H9 (cell line): ENCODE results near the gene OR52A5. TPM values are rescaled to one million over a fixed set of nuclear protein-coding genes. Genes with fewer than 3 reads are reported as not detected.

Experiments
- DNase-seq: peaks from one replicate; pipeline ENCODE4 v3.0.0-alpha.2; 2017
- H2AFZ ChIP-seq: one replicate; pipeline ENCODE4 v1.6.1; 2013; ENCODE audit warnings: mild to moderate bottlenecking, low read length, control low read depth, moderate library complexity
- H2AK5ac ChIP-seq: 2 replicates; pipeline ENCODE4 v1.6.1; 2013; ENCODE audit warnings: low read length, control low read depth, mixed read lengths; ENCODE audit not compliant: insufficient read length
- H2BK120ac ChIP-seq: one replicate; pipeline ENCODE4 v1.6.1; 2013; ENCODE audit warnings: low read depth, mild to moderate bottlenecking, low read length, control low read depth, inconsistent platforms; ENCODE audit not compliant: poor library complexity, severe bottlenecking
- H2BK12ac ChIP-seq: 2 replicates; pipeline ENCODE4 v1.6.1; 2013; ENCODE audit warnings: low read length, control low read depth, mixed read lengths, low read depth; ENCODE audit not compliant: insufficient read length
- H2BK15ac ChIP-seq: 2 replicates; pipeline ENCODE4 v1.6.1; 2013; ENCODE audit warnings: low read depth, low read length, control low read depth
- H2BK20ac ChIP-seq: one replicate; pipeline ENCODE4 v1.6.1; 2013; ENCODE audit warnings: low read depth, mild to moderate bottlenecking, low read length, control low read depth, inconsistent platforms; ENCODE audit not compliant: poor library complexity, severe bottlenecking
- H2BK5ac ChIP-seq: 2 replicates; pipeline ENCODE4 v1.6.1; 2013; ENCODE audit warnings: low read length, control low read depth, mixed read lengths; ENCODE audit not compliant: insufficient read length
- H3K14ac ChIP-seq: 2 replicates; pipeline ENCODE4 v1.6.1; 2013; ENCODE audit warnings: low read length, control low read depth; ENCODE audit not compliant: insufficient read depth
- H3K18ac ChIP-seq: 2 replicates; pipeline ENCODE4 v1.6.1; 2013; ENCODE audit warnings: low read depth, mild to moderate bottlenecking, mixed read lengths, low read length, control low read depth; ENCODE audit not compliant: insufficient read length
- H3K23ac ChIP-seq: 2 replicates; pipeline ENCODE4 v1.6.1; 2013; ENCODE audit warnings: low read length, control low read depth, mixed read lengths, low read depth; ENCODE audit not compliant: insufficient read length
- H3K23me2 ChIP-seq: 2 replicates; pipeline ENCODE4 v1.6.1; 2013; ENCODE audit warnings: low read depth, mild to moderate bottlenecking, mixed read lengths, low read length, control low read depth; ENCODE audit not compliant: insufficient read length, poor library complexity, severe bottlenecking
- H3K27ac ChIP-seq: 2 replicates; pipeline ENCODE4 v1.5.1; 2013; ENCODE audit warnings: low read length, control low read depth, mixed read lengths, low read depth; ENCODE audit not compliant: insufficient read length
- H3K27me3 ChIP-seq: 2 replicates; pipeline ENCODE4 v1.6.1; 2013; ENCODE audit warnings: low read length, control low read depth, inconsistent platforms; ENCODE audit not compliant: insufficient read depth
- H3K4ac ChIP-seq: 2 replicates; pipeline ENCODE4 v1.6.1; 2013; ENCODE audit warnings: low read depth, mild to moderate bottlenecking, control low read depth, inconsistent platforms, low read length, moderate library complexity
- H3K4me1 ChIP-seq: 2 replicates; pipeline ENCODE4 v1.6.1; 2013; ENCODE audit warnings: low read length, control low read depth, inconsistent platforms; ENCODE audit not compliant: insufficient read depth
- H3K4me2 ChIP-seq: 2 replicates; pipeline ENCODE4 v1.6.1; 2013; ENCODE audit warnings: low read length, control low read depth, mixed read lengths; ENCODE audit not compliant: insufficient read length, insufficient read depth
- H3K56ac ChIP-seq: 2 replicates; pipeline ENCODE4 v1.6.1; 2013; ENCODE audit warnings: low read depth, mild to moderate bottlenecking, mixed read lengths, low read length, control low read depth; ENCODE audit not compliant: insufficient read length
- H3K79me1 ChIP-seq: 2 replicates; pipeline ENCODE4 v1.6.1; 2013; ENCODE audit warnings: low read depth, mild to moderate bottlenecking, moderate library complexity, low read length, control low read depth, inconsistent platforms; ENCODE audit not compliant: insufficient read depth, poor library complexity, severe bottlenecking
- H3K79me2 ChIP-seq: 2 replicates; pipeline ENCODE4 v1.6.1; 2013; ENCODE audit warnings: low read length, control low read depth, inconsistent platforms; ENCODE audit not compliant: insufficient read depth
- H3K9ac ChIP-seq: 2 replicates; pipeline ENCODE4 v1.6.1; 2013; ENCODE audit warnings: low read length, control low read depth, mixed read lengths; ENCODE audit not compliant: insufficient read length; ENCODE audit errors: extremely low read depth
- H3K9me3 ChIP-seq: one replicate; pipeline ENCODE4 v1.6.1; 2013; ENCODE audit warnings: low read depth, low read length, inconsistent platforms; ENCODE audit not compliant: control insufficient read depth
- H3T11ph ChIP-seq: one replicate; pipeline ENCODE4 v1.6.1; 2013; ENCODE audit warnings: mild to moderate bottlenecking, low read length, control low read depth, inconsistent platforms
- H4K20me1 ChIP-seq: one replicate; pipeline ENCODE4 v1.6.1; 2013; ENCODE audit not compliant: control insufficient read depth, insufficient read length, insufficient read depth
- H4K5ac ChIP-seq: 2 replicates; pipeline ENCODE4 v1.6.1; 2013; ENCODE audit warnings: low read depth, mild to moderate bottlenecking, mixed read lengths, low read length, control low read depth; ENCODE audit not compliant: insufficient read length
- H4K8ac ChIP-seq: replicated peaks from 2 replicates; pipeline ENCODE4 v1.6.1; 2013; ENCODE audit warnings: low read length, control low read depth, mixed read lengths, low read depth; ENCODE audit not compliant: insufficient read length
- H4K91ac ChIP-seq: 2 replicates; pipeline ENCODE4 v1.6.1; 2013; ENCODE audit warnings: low read depth, mild to moderate bottlenecking, moderate library complexity, mixed read lengths, low read length, control low read depth; ENCODE audit not compliant: insufficient read length
- H3K27ac Mint-ChIP-seq, 3 experiments: 2 replicates in 2 of 3; 3 replicates in 1 of 3; pipeline ENCODE4 v1.8.0; 2020 to 2021; ENCODE audit warnings: mixed read lengths in 3 of 3, mild to moderate bottlenecking in 1 of 3, moderate library complexity in 1 of 3
- H3K27me3 Mint-ChIP-seq: 2 replicates; pipeline ENCODE4 v1.8.0; 2021; ENCODE audit warnings: low read depth, mild to moderate bottlenecking, moderate library complexity, mixed read lengths
- H3K36me3 Mint-ChIP-seq, 3 experiments: 2 replicates in 2 of 3; 3 replicates in 1 of 3; pipeline ENCODE4 v1.8.0; 2020 to 2021; ENCODE audit warnings: low read depth in 3 of 3, mixed read lengths in 3 of 3; ENCODE audit not compliant: insufficient read depth in 1 of 3
- H3K4me1 Mint-ChIP-seq, 2 experiments: 2 replicates each; pipeline ENCODE4 v1.8.0; 2020; ENCODE audit warnings: mixed read lengths in 2 of 2
- H3K4me3 Mint-ChIP-seq, 2 experiments: 2 replicates in 1 of 2; 3 replicates in 1 of 2; pipeline ENCODE4 v1.8.0; 2020 to 2021; ENCODE audit warnings: mild to moderate bottlenecking in 2 of 2, mixed read lengths in 2 of 2, moderate library complexity in 1 of 2
- H3K9me3 Mint-ChIP-seq, 2 experiments: 2 replicates in 1 of 2; 3 replicates in 1 of 2; pipeline ENCODE4 v1.8.0; 2020; ENCODE audit warnings: mild to moderate bottlenecking in 2 of 2, mixed read lengths in 2 of 2, moderate library complexity in 1 of 2
- CTCF ChIP-seq: fragments of 200-600 bp; sonication (generic); conservative IDR thresholded peaks from 3 replicates; pipeline ENCODE4 v1.8.0; 2021; ENCODE audit warnings: antibody characterized with exemption, mild to moderate bottlenecking
- total RNA-seq: library from RNA; stranded (reverse); gene quantifications from 2 replicates; pipeline ENCODE4 v1.2.1, GENCODE V29; 2021

Gene OR52A5
- total RNA-seq, 1 experiment from 2014 or later = not detected

DNA sequence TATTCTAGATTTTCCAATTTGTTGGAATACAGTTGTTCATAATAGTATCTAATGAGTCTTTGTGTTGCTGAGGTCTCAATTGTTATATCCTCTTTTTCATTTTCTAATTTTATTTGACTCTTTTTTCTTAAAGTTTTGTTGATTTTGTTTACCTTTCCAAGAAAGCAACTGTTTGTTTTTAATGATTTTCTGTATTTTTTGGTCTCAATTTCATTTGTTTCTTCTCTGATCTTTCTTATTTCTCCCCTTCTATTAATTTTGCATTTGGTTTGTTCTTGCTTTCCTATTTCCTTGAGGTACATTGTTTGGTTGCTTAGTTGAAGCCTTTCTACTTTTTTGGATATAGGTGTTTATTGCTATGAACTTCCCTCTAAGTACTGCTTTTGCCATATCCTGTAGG lies 21.6 kb upstream of the OR52A5 start:
- Histone ChIP-seq H2BK15ac (no peak overlapping the region), H2BK5ac (no peak overlapping the region), H4K5ac (no peak overlapping the region), H3K79me1 (no peaks in the 10 kb centered on the region), H2BK20ac (no peak overlapping the region), H2BK120ac (no peak overlapping the region), H3K27me3 (no peaks in the 10 kb centered on the region), H3K14ac (no peak overlapping the region), H3K9ac (no peak overlapping the region), H4K8ac (no peak overlapping the region), H3K27ac (no peak overlapping the region), H3K4me1 (no peaks in the 10 kb centered on the region), H3K23me2 (no peaks in the 10 kb centered on the region), H3K18ac (no peak overlapping the region), H3T11ph (no peak overlapping the region), H4K91ac (no peak overlapping the region), H3K56ac (no peak overlapping the region), H4K20me1 (no peaks in the 10 kb centered on the region), H3K23ac (no peak overlapping the region), H2BK12ac (no peak overlapping the region), H3K9me3 (no peaks in the 10 kb centered on the region), H3K79me2 (no peaks in the 10 kb centered on the region), H2AK5ac (no peak overlapping the region), H2AFZ (no peak overlapping the region), H3K4me2 (no peak overlapping the region), H3K4ac (no peak overlapping the region)
- TF ChIP-seq CTCF = no peak
- Mint-ChIP-seq H3K27me3 (no peaks in the 10 kb centered on the region; the same call in 1 of the 2 replicates), H3K4me3 (no peak overlapping the region; a peak in 1 of 5 replicates), H3K4me1 (peaks cover 14 to 18% of the 10 kb centered on the region in 2 experiments), H3K36me3 (peaks cover 0 to 11% (median 6%) of the 10 kb centered on the region in 3 experiments), H3K27ac (peak overlapping the region in 1 of 3 experiments; percentile 85; a peak in 1 of 7 replicates), H3K9me3 (peaks cover 4 to 11% of the 10 kb centered on the region in 2 experiments; a peak in 4 of 5 replicates)
- DNase-seq = no peak
